ENCODE measurements around the gene NR2C1. TPM values are rescaled to one million over a fixed set of nuclear protein-coding genes. Genes with fewer than 3 reads are reported as not detected.

The NR2C1 gene
- total RNA-seq, 1 experiment from 2014 or later = 33.0 TPM

GRCh38 chr12:94970560-94970959 is 102.9 kb downstream of the NR2C1 start:
- DNase-seq (ENCODE audit: extremely low read depth, low read depth) = no peak

Other genes starting within 250 kb of the NR2C1 start
- gene NDUFA12, start 69.9 kb downstream of the NR2C1 start, total RNA-seq (2014; rRNA removed; shearing (Covaris generic)) = 154 and 175 TPM in 2 replicates
- gene FGD6, start 143.8 kb upstream of the NR2C1 start, total RNA-seq (2014; rRNA removed; shearing (Covaris generic)) = 1.7 and 2.2 TPM in 2 replicates
- 78.4 and 78.5 TPM in 2 replicates for gene VEZT, start 144.2 kb upstream of the NR2C1 start, total RNA-seq (2014; rRNA removed; shearing (Covaris generic))